Spinal cord (tissue), 10 donors: ENCODE results near the gene COPG2. TPM values are rescaled to one million over a fixed set of nuclear protein-coding genes. Genes with fewer than 3 reads are reported as not detected.
A peak's percentile ranks its signal among the peaks of the same experiment; 100 is the strongest.
"Not testable (repeated sequence)": the region's sequence is repeated elsewhere in the genome, so short reads cannot be mapped to it uniquely, and the experiment has no call there.

Source experiments
- DNase-seq, 6 donors: peaks; one replicate each; pipeline versions ENCODE4 v3.0.0 to v3.0.0-alpha.2; 2013 to 2015; ENCODE audit warnings: low spot score in 6 of 6, low read depth in 4 of 6
- H3K27ac ChIP-seq: one replicate; pipeline ENCODE4 v1.5.1; 2013; ENCODE audit warnings: low read depth, low read length, control low read depth
- H3K27me3 ChIP-seq: one replicate; pipeline ENCODE4 v1.6.1; 2013; ENCODE audit warnings: low read length; ENCODE audit not compliant: control insufficient read depth, insufficient read depth
- H3K36me3 ChIP-seq: one replicate; pipeline ENCODE4 v1.6.1; 2013; ENCODE audit warnings: low read length; ENCODE audit not compliant: control insufficient read depth, insufficient read depth
- H3K4me1 ChIP-seq: one replicate; pipeline ENCODE4 v1.6.1; 2013; ENCODE audit warnings: low read length; ENCODE audit not compliant: control insufficient read depth, insufficient read depth
- H3K4me3 ChIP-seq: one replicate; pipeline ENCODE4 v1.5.1; 2013; ENCODE audit warnings: low read depth, low read length, control low read depth
- H3K9me3 ChIP-seq: one replicate; pipeline ENCODE4 v1.6.1; 2013; ENCODE audit warnings: low read length; ENCODE audit not compliant: control insufficient read depth, insufficient read depth
- WGBS: methylation state at CpG from one replicate; pipeline ENCODE4 v1.1.5; 2013; ENCODE audit warnings: missing lambda C conversion rate; ENCODE audit not compliant: insufficient coverage; 5-methylcytosine and 5-hydroxymethylcytosine counted together
- polyA plus RNA-seq, 2 donors: library from polyadenylated mRNA; unstranded; fragments of 120-200 nt; gene quantifications; one replicate each; pipeline ENCODE4 v1.2.1, GENCODE V29; 2013; ENCODE audit not compliant: insufficient read length in 2 of 2
- total RNA-seq, 2 donors: library from RNA; depleted of rRNA in 1 of 2; stranded (reverse); fragments of 120-200 nt in 1 of 2; fragments of >200 nt in 1 of 2; gene quantifications; one replicate each; pipeline versions ENCODE4 v1.2.3 to v1.2.4, GENCODE V29; 2013 to 2014
- donor health status: healthy.

The COPG2 gene
- total and polyA plus RNA-seq, 4 donors = 40.4 to 52.6 (median 44.7) TPM

- H3K4me1 ChIP-seq = no peaks in the 10 kb centered on the region
- H3K4me3 ChIP-seq = no peak overlapping the region
- H3K36me3 ChIP-seq = peaks cover 5% of the 10 kb centered on the region
- no peaks in the 10 kb centered on the region for H3K27me3 ChIP-seq
- peak in 3 of 6 donors; percentile 5 to 41 (median 13) for DNase-seq
- no peak overlapping the region for H3K27ac ChIP-seq
- WGBS = 80% methylated on average over 1 of the region's 1 CpG
- peaks cover 3% of the 10 kb centered on the region for H3K9me3 ChIP-seq
These were observed 75.5 kb downstream of the COPG2 start for GRCh38 chr7:130593033-130593432.

DNA sequence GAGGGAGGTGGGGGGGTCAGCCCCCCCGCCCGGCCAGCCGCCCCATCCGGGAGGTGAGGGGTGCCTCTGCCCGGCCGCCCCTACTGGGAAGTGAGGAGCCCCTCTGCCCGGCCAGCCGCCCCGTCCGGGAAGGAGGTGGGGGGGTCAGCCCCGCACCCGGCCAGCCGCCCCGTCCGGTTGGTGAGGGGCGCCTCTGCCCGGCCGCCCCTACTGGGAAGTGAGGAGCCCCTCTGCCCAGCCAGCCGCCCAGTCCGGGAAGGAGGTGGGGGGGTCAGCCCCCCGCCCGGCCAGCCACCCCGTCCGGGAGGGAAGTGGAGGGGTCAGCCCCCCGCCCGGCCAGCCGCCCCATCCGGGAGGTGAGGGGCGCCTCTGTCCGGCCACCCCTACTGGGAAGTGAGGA is 77.1 kb downstream of the COPG2 start:
- H3K27ac ChIP-seq, H3K4me1 ChIP-seq, H3K27me3 ChIP-seq, H3K4me3 ChIP-seq, H3K36me3 ChIP-seq, H3K9me3 ChIP-seq, DNase-seq: not testable (repeated sequence)
- 100% methylated on average over 6 of the region's 30 CpGs for WGBS

DNA sequence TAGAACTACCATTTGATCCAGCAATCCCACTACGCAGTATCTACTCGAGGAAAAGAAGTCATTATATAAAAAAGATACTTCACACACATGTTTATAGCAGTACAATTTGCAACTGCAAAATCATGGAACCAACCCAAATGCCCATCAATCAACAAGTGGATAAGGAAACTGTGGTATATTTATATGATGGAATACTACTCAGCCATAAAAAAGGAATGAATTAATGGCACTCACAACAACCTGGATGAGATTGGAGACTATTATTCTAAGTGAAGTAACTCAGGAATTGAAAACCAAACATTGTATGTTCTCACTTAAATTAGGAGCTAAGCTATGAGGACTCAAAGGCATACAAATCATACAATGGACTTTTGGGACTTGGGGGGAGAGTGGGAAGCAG is 82.6 kb downstream of the COPG2 start:
- H3K4me1 ChIP-seq, H3K27me3 ChIP-seq, H3K36me3 ChIP-seq, DNase-seq, H3K27ac ChIP-seq, H3K9me3 ChIP-seq, H3K4me3 ChIP-seq: not testable (repeated sequence)
- no CpG with 5 or more reads among the region's 2 CpGs for WGBS

DNA sequence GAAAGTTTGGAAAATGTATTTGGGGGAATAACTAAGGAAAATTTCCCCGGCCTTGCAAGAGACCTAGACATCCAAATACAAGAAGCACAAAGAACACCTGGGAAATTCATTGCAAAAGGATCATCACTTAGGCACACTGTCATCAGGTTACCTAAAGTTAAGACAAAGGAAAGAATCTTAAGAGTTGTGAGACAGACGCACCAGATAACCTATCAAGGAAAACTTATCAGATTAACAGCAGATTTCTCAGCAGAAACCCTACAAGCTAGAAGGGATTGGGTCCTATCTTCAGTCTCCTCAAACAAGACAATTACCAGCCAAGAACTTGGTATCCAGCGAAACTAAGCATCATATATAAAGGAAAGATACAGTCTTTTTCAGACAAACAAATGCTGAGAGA is 93.4 kb downstream of the COPG2 start:
- DNase-seq, H3K27ac ChIP-seq, H3K4me3 ChIP-seq, H3K9me3 ChIP-seq, H3K27me3 ChIP-seq, H3K36me3 ChIP-seq, H3K4me1 ChIP-seq: not testable (repeated sequence)
- no CpG with 5 or more reads among the region's 3 CpGs for WGBS

- H3K36me3 ChIP-seq, H3K27me3 ChIP-seq, DNase-seq, H3K9me3 ChIP-seq, H3K4me1 ChIP-seq, H3K27ac ChIP-seq, H3K4me3 ChIP-seq: not testable (repeated sequence)
These were observed 98.4 kb downstream of the COPG2 start for GRCh38 chr7:130570144-130570543.

GRCh38 chr7:130566898-130567280 is 101.7 kb downstream of the COPG2 start:
- Histone ChIP-seq H3K27me3 (no peaks in the 10 kb centered on the region), H3K9me3 (peaks cover 6% of the 10 kb centered on the region), H3K27ac (no peak overlapping the region), H3K36me3 (peaks cover 3% of the 10 kb centered on the region), H3K4me1 (no peaks in the 10 kb centered on the region), H3K4me3 (no peak overlapping the region)
- WGBS = no CpG with 5 or more reads among the region's 2 CpGs
- no peak for DNase-seq

DNA sequence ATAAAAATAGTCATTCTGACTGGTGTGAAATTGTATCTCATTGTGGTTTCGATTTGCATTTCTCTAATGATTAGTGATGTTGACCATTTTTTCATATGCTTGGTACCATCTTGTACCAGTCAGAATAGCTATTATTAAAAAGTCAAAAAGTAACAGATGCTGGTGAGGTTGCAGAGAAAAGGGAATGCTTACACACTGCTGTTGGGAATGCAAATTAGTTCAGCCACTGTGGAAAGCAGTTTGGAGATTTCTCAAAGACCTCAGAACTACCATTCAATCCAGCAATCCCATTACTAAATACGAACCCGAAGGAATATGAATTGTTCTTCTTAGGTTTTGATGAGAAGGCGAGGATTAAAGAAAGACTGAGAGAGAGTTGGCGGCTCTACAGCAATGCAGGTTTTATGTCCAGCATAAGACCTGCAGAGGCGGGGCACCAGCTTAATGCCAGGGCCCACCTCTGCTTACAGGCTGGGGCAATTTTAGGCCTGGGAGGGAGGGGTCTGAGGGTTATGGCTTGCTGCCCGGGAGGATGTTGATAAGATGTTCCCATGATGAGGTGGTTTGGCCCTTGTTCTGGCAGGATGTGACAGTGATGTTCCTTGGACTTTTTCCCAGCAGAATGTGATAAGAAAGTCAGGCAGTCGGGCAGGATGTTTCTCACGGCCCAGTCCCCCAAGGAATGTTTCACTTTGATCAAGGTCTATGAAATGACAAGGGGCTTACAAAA is 102.2 kb downstream of the COPG2 start:
- H3K9me3 ChIP-seq = peaks cover 6% of the 10 kb centered on the region
- WGBS = 100% methylated on average over 5 of the region's 9 CpGs
- H3K4me3 ChIP-seq = no peak overlapping the region
- H3K27ac ChIP-seq = no peak overlapping the region
- peaks cover 3% of the 10 kb centered on the region for H3K36me3 ChIP-seq
- no peaks in the 10 kb centered on the region for H3K4me1 ChIP-seq
- no peak for DNase-seq
- no peaks in the 10 kb centered on the region for H3K27me3 ChIP-seq

DNA sequence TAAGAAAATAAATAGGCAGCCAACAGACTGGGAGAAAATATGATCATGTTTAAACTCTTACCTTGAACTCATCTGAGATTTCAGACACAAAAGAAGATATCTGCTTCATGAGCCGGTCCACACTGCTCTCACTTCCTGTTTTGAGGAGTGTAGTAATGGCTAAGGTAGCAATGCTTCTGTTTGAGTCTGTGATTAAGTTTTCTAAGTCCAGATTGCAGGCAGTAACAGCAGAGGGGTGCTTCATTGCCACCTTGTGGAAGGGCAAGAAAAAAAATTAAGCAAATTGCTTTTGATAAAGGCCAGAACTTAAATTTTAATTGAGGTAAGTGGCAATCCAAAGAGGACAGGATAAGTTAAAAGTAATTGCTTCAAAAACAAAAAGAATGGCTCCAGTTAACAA is 107.6 kb downstream of the COPG2 start:
- no peaks in the 10 kb centered on the region for H3K27me3 ChIP-seq
- peaks cover 6% of the 10 kb centered on the region for H3K36me3 ChIP-seq
- no peak overlapping the region for H3K27ac ChIP-seq
- no peaks in the 10 kb centered on the region for H3K4me1 ChIP-seq
- peaks cover 4% of the 10 kb centered on the region for H3K9me3 ChIP-seq
- WGBS = 100% methylated on average over 1 of the region's 1 CpG
- no peak overlapping the region for H3K4me3 ChIP-seq
- DNase-seq = no peak

DNA sequence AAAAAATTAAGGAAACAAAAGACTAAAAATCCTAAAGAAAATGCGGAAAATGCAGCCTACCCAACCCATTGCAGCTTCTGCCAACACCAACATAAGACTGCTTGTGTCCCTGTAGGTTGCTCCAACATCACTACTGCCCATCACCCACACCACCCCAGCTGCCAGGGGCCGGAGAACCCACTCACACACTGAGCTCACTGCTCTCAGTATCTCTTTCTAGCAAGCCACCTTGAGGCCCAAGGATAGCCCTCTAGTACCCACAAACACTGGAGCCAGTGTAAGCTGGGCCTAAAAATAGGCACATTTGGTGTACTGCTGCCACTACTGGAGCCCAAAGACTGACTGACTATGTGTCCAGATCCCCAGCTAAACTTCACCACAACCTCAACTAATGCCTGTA is 109.4 kb downstream of the COPG2 start:
- WGBS = 100% methylated on average over 2 of the region's 2 CpGs
- Histone ChIP-seq H3K36me3 (peaks cover 6% of the 10 kb centered on the region), H3K27me3 (no peaks in the 10 kb centered on the region), H3K9me3 (no peaks in the 10 kb centered on the region), H3K4me1 (no peaks in the 10 kb centered on the region), H3K4me3 (no peak overlapping the region), H3K27ac (no peak overlapping the region)
- no peak for DNase-seq

DNA sequence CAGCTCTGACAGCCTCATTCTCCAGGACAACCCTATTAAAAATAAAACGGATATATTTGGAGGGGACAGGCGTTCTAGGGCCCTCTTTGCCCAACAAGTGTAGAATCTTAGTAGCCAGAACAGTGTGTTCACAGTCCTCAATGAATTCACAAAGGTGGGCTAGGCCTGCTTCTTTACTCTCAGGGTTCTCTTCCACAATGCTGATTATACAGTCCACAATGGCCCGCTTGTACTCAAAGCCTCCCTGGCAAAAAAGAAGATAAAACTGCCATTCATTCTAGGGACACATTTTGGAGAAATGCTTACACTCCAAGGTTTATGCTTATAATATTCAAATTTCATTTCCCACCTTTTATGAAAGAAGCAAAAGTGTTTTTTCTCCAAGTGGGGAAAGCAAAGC is 114.1 kb downstream of the COPG2 start:
- DNase-seq = peak in 1 of 6 donors; percentile 5
- Histone ChIP-seq H3K4me1 (no peaks in the 10 kb centered on the region), H3K36me3 (peaks cover 3% of the 10 kb centered on the region), H3K9me3 (no peaks in the 10 kb centered on the region), H3K27me3 (no peaks in the 10 kb centered on the region), H3K27ac (no peak overlapping the region), H3K4me3 (no peak overlapping the region)
- 94% methylated on average over 3 of the region's 3 CpGs for WGBS
